Measurements from ENCODE around the gene CLEC4G.

CLEC4G gene

GRCh38 chr19:7737215-7737614, 5.3 kb upstream of the CLEC4G start:
- ATAC-seq = no peak
- TF ChIP-seq ZNF8 (CRISPR knock-in tag; IDR thresholded peaks at IDR 0.05) = no peak
- TF ChIP-seq PPARA (CRISPR knock-in tag; IDR thresholded peaks at IDR 0.05; ENCODE audit: borderline replicate concordance) = no peak
- no peak for TF ChIP-seq POU6F1 (CRISPR knock-in tag; IDR thresholded peaks at IDR 0.05; ENCODE audit: borderline replicate concordance, low read depth)
- no peak for TF ChIP-seq ESRRG (CRISPR knock-in tag; IDR thresholded peaks at IDR 0.05)
- no peak for TF ChIP-seq SNAI2 (CRISPR knock-in tag; IDR thresholded peaks at IDR 0.05)
- TF ChIP-seq BACH2 (CRISPR knock-in tag; IDR thresholded peaks at IDR 0.05; ENCODE audit: borderline replicate concordance) = no peak
- TF ChIP-seq CREB5 (CRISPR knock-in tag; IDR thresholded peaks at IDR 0.05; ENCODE audit: low read depth) = no peak
- TF ChIP-seq ISL1 (CRISPR knock-in tag; IDR thresholded peaks at IDR 0.05) = no peak
- no peak for TF ChIP-seq ZNF565 (CRISPR knock-in tag; conservative IDR thresholded peaks at IDR 0.05; ENCODE audit: low read depth)
- TF ChIP-seq PATZ1 (CRISPR knock-in tag; IDR thresholded peaks at IDR 0.05; ENCODE audit: borderline replicate concordance) = no peak
- no peak for TF ChIP-seq ARNTL (CRISPR knock-in tag; IDR thresholded peaks at IDR 0.05; ENCODE audit: borderline replicate concordance, low read depth)
- TF ChIP-seq ZC3H10 (CRISPR knock-in tag; IDR thresholded peaks at IDR 0.05) = no peak
- no peak for TF ChIP-seq GLIS3 (CRISPR knock-in tag; IDR thresholded peaks at IDR 0.05)
- no peak for TF ChIP-seq TOX (CRISPR knock-in tag; IDR thresholded peaks at IDR 0.05; ENCODE audit: borderline replicate concordance)
- TF ChIP-seq ZFP30 (CRISPR knock-in tag; IDR thresholded peaks at IDR 0.05) = no peak
- no peak for TF ChIP-seq CSDC2 (CRISPR knock-in tag; IDR thresholded peaks at IDR 0.05)
- no peak for TF ChIP-seq CSRNP3 (CRISPR knock-in tag; IDR thresholded peaks at IDR 0.05)
- no peak for TF ChIP-seq RARB (CRISPR knock-in tag; IDR thresholded peaks at IDR 0.05)
- TF ChIP-seq ZNF70 (CRISPR knock-in tag; IDR thresholded peaks at IDR 0.05) = no peak

- no peak for TF ChIP-seq PATZ1 (CRISPR knock-in tag; IDR thresholded peaks at IDR 0.05; ENCODE audit: borderline replicate concordance)
- no peak for TF ChIP-seq ZNF70 (CRISPR knock-in tag; IDR thresholded peaks at IDR 0.05)
- no peak for TF ChIP-seq CREB5 (CRISPR knock-in tag; IDR thresholded peaks at IDR 0.05; ENCODE audit: low read depth)
- TF ChIP-seq ZFP3 (CRISPR knock-in tag; IDR thresholded peaks at IDR 0.05) = no peak
- no peak for TF ChIP-seq TOX (CRISPR knock-in tag; IDR thresholded peaks at IDR 0.05; ENCODE audit: borderline replicate concordance)
- no peak for TF ChIP-seq POU6F1 (CRISPR knock-in tag; IDR thresholded peaks at IDR 0.05; ENCODE audit: borderline replicate concordance, low read depth)
- no peak for TF ChIP-seq ZC3H10 (CRISPR knock-in tag; IDR thresholded peaks at IDR 0.05)
- TF ChIP-seq RARB (CRISPR knock-in tag; IDR thresholded peaks at IDR 0.05) = no peak
- no peak for TF ChIP-seq BACH2 (CRISPR knock-in tag; IDR thresholded peaks at IDR 0.05; ENCODE audit: borderline replicate concordance)
- TF ChIP-seq ZFP30 (CRISPR knock-in tag; IDR thresholded peaks at IDR 0.05) = no peak
- TF ChIP-seq ISL1 (CRISPR knock-in tag; IDR thresholded peaks at IDR 0.05) = no peak
- no peak for TF ChIP-seq PPARA (CRISPR knock-in tag; IDR thresholded peaks at IDR 0.05; ENCODE audit: borderline replicate concordance)
- TF ChIP-seq TCF4 (CRISPR knock-in tag; IDR thresholded peaks at IDR 0.05; ENCODE audit: borderline replicate concordance) = no peak
- no peak for ATAC-seq
Observed at GRCh38 chr19:7736148-7736547, 4.2 kb upstream of the CLEC4G start.
